KMS-11 (cell line): Measurements from ENCODE around the gene SEMA5A.

Experiments used
- H2AFZ ChIP-seq: fragments of 200-600 bp; sonication (generic); 2 replicates; pipeline ENCODE4 v1.6.1; 2016; ENCODE audit warnings: antibody characterized with exemption, mixed run types, low read depth
- H3K27ac ChIP-seq: fragments of 200-600 bp; sonication (generic); 2 replicates; pipeline ENCODE4 v1.6.1; 2016; ENCODE audit warnings: mild to moderate bottlenecking, mixed run types
- H3K27me3 ChIP-seq: fragments of 200-600 bp; sonication (generic); 2 replicates; pipeline ENCODE4 v1.6.1; 2017; ENCODE audit warnings: mild to moderate bottlenecking, low read depth, mixed run types, moderate library complexity; ENCODE audit not compliant: insufficient read depth
- H3K36me3 ChIP-seq: fragments of 200-600 bp; sonication (generic); 2 replicates; pipeline ENCODE4 v1.6.1; 2017; ENCODE audit warnings: mild to moderate bottlenecking, mixed run types; ENCODE audit not compliant: insufficient read depth
- H3K4me1 ChIP-seq: fragments of 200-600 bp; sonication (generic); 2 replicates; pipeline ENCODE4 v1.6.1; 2016; ENCODE audit warnings: mild to moderate bottlenecking, low read depth, mixed run types; ENCODE audit not compliant: poor library complexity, severe bottlenecking
- H3K4me2 ChIP-seq: fragments of 200-600 bp; sonication (generic); 2 replicates; pipeline ENCODE4 v1.7.0; 2016; ENCODE audit warnings: mild to moderate bottlenecking, mixed run types
- H3K4me3 ChIP-seq: fragments of 200-600 bp; sonication (generic); IDR thresholded peaks from 2 replicates; pipeline ENCODE4 v1.6.1; 2017; ENCODE audit warnings: low read depth, low read length, mixed read lengths; ENCODE audit not compliant: insufficient read depth
- H3K79me2 ChIP-seq: fragments of 200-600 bp; sonication (generic); 2 replicates; pipeline ENCODE4 v1.6.1; 2016; ENCODE audit warnings: low read depth, mixed run types; ENCODE audit not compliant: insufficient read depth
- H3K9ac ChIP-seq: fragments of 200-600 bp; sonication (generic); 2 replicates; pipeline ENCODE4 v1.6.1; 2016; ENCODE audit warnings: mild to moderate bottlenecking, mixed run types
- H4K20me1 ChIP-seq: fragments of 200-600 bp; sonication (generic); 2 replicates; pipeline ENCODE4 v1.6.1; 2016; ENCODE audit warnings: mild to moderate bottlenecking, mixed run types; ENCODE audit not compliant: insufficient read depth
- CTCF ChIP-seq: fragments of 200-600 bp; sonication (generic); conservative IDR thresholded peaks from 2 replicates; pipeline ENCODE4 v1.6.1; 2017; ENCODE audit warnings: low read depth, mild to moderate bottlenecking, antibody characterized with exemption, low read length, moderate library complexity, mixed read lengths

The SEMA5A gene

GRCh38 chr5:9474219-9475002, 71.5 kb downstream of the SEMA5A start:
- no peak for TF ChIP-seq CTCF
- Histone ChIP-seq H3K27ac (no peak overlapping the region), H4K20me1 (no peaks in the 10 kb centered on the region), H2AFZ (no peak overlapping the region), H3K27me3 (no peaks in the 10 kb centered on the region), H3K36me3 (no peaks in the 10 kb centered on the region), H3K4me1 (no peaks in the 10 kb centered on the region), H3K4me3 (no peak overlapping the region), H3K4me2 (no peak overlapping the region), H3K79me2 (no peaks in the 10 kb centered on the region), H3K9ac (no peak overlapping the region)

DNA sequence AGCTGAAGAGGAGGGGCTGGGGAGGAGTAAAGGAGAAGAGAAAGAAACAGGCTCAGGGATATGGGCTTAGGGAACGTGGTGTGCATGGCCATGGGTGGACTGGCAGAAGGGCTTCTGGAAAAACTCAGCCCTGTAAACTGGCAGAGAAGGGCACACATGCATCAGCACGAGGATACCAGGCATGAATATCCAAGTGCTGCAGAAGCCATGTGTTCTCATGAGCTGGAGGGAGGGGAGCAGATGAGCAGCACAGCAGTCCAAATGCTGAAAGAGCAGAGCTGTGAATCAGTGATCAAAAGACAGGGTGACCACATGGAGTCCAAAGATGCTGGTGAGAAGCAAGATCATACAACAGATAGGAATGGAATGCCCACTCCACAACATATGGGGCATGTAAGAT, 72.3 kb downstream of the SEMA5A start:
- Histone ChIP-seq H3K4me1 (no peaks in the 10 kb centered on the region), H3K4me3 (no peak overlapping the region), H3K27ac (no peak overlapping the region), H3K9ac (no peak overlapping the region), H2AFZ (no peak overlapping the region), H4K20me1 (no peaks in the 10 kb centered on the region), H3K36me3 (no peaks in the 10 kb centered on the region), H3K27me3 (no peaks in the 10 kb centered on the region), H3K4me2 (no peak overlapping the region), H3K79me2 (no peaks in the 10 kb centered on the region)
- TF ChIP-seq CTCF = no peak

- Histone ChIP-seq H3K36me3 (no peaks in the 10 kb centered on the region), H3K4me3 (no peak overlapping the region), H3K27me3 (no peaks in the 10 kb centered on the region), H4K20me1 (no peaks in the 10 kb centered on the region), H3K9ac (no peak overlapping the region), H2AFZ (no peak overlapping the region), H3K4me2 (no peak overlapping the region), H3K79me2 (no peaks in the 10 kb centered on the region), H3K4me1 (no peaks in the 10 kb centered on the region), H3K27ac (no peak overlapping the region)
- TF ChIP-seq CTCF = no peak
Measured at GRCh38 chr5:9470410-9470809, 75.5 kb downstream of the SEMA5A start.

DNA sequence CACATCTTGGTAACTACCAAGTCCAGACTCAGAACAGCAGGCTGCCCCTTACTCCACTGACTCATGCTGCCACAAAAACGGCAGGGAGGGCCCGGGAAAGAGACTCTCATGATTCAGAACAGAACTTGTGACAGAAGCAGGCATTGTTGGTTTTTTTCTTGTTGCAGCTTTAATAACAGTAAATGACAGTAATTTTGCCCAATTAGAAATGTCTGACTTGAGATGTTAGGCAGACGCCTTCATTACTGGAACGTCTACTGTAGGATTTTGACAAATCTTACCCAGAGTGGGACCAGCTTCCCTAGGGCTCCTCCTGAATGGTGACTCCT, 77.9 kb downstream of the SEMA5A start:
- no peak overlapping the region for H3K4me2 ChIP-seq
- H3K27me3 ChIP-seq = no peaks in the 10 kb centered on the region
- H2AFZ ChIP-seq = no peak overlapping the region
- H3K9ac ChIP-seq = no peak overlapping the region
- H3K27ac ChIP-seq = no peak overlapping the region
- no peaks in the 10 kb centered on the region for H3K4me1 ChIP-seq
- no peak for TF ChIP-seq CTCF
- H3K79me2 ChIP-seq = no peaks in the 10 kb centered on the region
- H3K36me3 ChIP-seq = no peaks in the 10 kb centered on the region
- no peaks in the 10 kb centered on the region for H4K20me1 ChIP-seq
- no peak overlapping the region for H3K4me3 ChIP-seq
